ENCODE measurements around the gene MMAB. TPM values are rescaled to one million over a fixed set of nuclear protein-coding genes. Genes with fewer than 3 reads are reported as not detected.

The MMAB gene
- total and polyA plus RNA-seq, 2 of the 13 experiments (the other 11 are each of a cell fraction or from before 2014, with no cell fraction given), result 26.1 to 77.3 TPM

GRCh38 chr12:109544955-109545531 is 28.3 kb downstream of the MMAB start:
- Histone ChIP-seq H3K36me3 (replicated peaks in 1 of 2; ENCODE audit: control insufficient read depth in 1 of 2, insufficient read depth in 2 of 2, low read length in 2 of 2) (no peaks in the 10 kb centered on the region), H3K79me2 (ENCODE audit: insufficient read depth, low read length) (no peaks in the 10 kb centered on the region), H3K4me2 (ENCODE audit: low read depth, low read length) (peak overlapping the region; percentile 21), H4K20me1 (ENCODE audit: insufficient read depth, low read length) (no peaks in the 10 kb centered on the region), H2AFZ (ENCODE audit: low read length) (no peak overlapping the region), H3K9ac (ENCODE audit: insufficient read depth, low read depth, low read length) (no peak overlapping the region), H3K4me1 (ENCODE audit: insufficient read depth, low read length) (peaks cover 50% of the 10 kb centered on the region), H3K9me3 (ENCODE audit: low read length) (no peaks in the 10 kb centered on the region), H3K27me3 (ENCODE audit: control insufficient read depth in 1 of 2, insufficient read depth in 2 of 2, low read length in 2 of 2) (peaks cover 9 to 38% of the 10 kb centered on the region in 2 experiments), H3K4me3 (replicated peaks in 1 of 3; ENCODE audit: insufficient read depth in 1 of 3, low read depth in 2 of 3, low read length in 3 of 3) (no peak overlapping the region), H3K27ac (ENCODE audit: extremely low read length, insufficient read depth, low read length) (no peak overlapping the region)
- DNase-seq (ENCODE audit: low spot score) (no peak), ATAC-seq (peak; percentile 62), FAIRE-seq (no peak)
- no TSS peak for BruUV-seq (replicated peaks)
- WGBS (ENCODE audit: low lambda C conversion rate), result 7% methylated on average over 4 of the region's 7 CpGs
- in situ Hi-C loops (cut with HindIII; ENCODE audit: extremely low pct_ligation_motif_present, low pct_unique_long_range_greater_than_20kb), result no loop called here
- ChIA-PET CTCF (ENCODE audit: low intra/inter-chr PET ratio, low total read pairs) (no interaction called here), POLR2A (no interaction called here)
- TF ChIP-seq, protein P1, sequence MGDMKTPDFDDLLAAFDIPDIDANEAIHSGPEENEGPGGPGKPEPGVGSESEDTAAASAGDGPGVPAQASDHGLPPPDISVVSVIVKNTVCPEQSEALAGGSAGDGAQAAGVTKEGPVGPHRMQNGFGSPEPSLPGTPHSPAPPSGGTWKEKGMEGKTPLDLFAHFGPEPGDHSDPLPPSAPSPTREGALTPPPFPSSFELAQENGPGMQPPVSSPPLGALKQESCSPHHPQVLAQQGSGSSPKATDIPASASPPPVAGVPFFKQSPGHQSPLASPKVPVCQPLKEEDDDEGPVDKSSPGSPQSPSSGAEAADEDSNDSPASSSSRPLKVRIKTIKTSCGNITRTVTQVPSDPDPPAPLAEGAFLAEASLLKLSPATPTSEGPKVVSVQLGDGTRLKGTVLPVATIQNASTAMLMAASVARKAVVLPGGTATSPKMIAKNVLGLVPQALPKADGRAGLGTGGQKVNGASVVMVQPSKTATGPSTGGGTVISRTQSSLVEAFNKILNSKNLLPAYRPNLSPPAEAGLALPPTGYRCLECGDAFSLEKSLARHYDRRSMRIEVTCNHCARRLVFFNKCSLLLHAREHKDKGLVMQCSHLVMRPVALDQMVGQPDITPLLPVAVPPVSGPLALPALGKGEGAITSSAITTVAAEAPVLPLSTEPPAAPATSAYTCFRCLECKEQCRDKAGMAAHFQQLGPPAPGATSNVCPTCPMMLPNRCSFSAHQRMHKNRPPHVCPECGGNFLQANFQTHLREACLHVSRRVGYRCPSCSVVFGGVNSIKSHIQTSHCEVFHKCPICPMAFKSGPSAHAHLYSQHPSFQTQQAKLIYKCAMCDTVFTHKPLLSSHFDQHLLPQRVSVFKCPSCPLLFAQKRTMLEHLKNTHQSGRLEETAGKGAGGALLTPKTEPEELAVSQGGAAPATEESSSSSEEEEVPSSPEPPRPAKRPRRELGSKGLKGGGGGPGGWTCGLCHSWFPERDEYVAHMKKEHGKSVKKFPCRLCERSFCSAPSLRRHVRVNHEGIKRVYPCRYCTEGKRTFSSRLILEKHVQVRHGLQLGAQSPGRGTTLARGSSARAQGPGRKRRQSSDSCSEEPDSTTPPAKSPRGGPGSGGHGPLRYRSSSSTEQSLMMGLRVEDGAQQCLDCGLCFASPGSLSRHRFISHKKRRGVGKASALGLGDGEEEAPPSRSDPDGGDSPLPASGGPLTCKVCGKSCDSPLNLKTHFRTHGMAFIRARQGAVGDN (CRISPR knock-in tag; IDR thresholded peaks at IDR 0.05), result peak; percentile 31; the same call in 1 of the 2 replicates
- TF ChIP-seq HNRNPL (IDR thresholded peaks at IDR 0.05; ENCODE audit: low read depth, low read length) (peak; percentile 67; the same call in 1 of the 2 replicates), ZBTB43 (CRISPR knock-in tag; conservative IDR thresholded peaks at IDR 0.05) (no peak), ETV5 (CRISPR knock-in tag; IDR thresholded peaks at IDR 0.05; ENCODE audit: borderline replicate concordance) (peak; percentile 17; the same call in 1 of the 2 replicates), HOXA3 (CRISPR knock-in tag; IDR thresholded peaks at IDR 0.05) (no peak), PRDM15 (CRISPR knock-in tag; IDR thresholded peaks at IDR 0.05) (no peak), HIC2 (CRISPR knock-in tag; IDR thresholded peaks at IDR 0.05; ENCODE audit: low read depth) (peak; percentile 61; the same call in 1 of the 2 replicates), ZNF83 (CRISPR knock-in tag; IDR thresholded peaks at IDR 0.05; ENCODE audit: borderline replicate concordance) (no peak), ZNF670 (CRISPR knock-in tag; IDR thresholded peaks at IDR 0.05; ENCODE audit: borderline replicate concordance) (no peak), ZNF329 (CRISPR knock-in tag; IDR thresholded peaks at IDR 0.05; ENCODE audit: low read depth) (no peak), TCF12 (IDR thresholded peaks at IDR 0.05) (no peak), TCF12 (CRISPR knock-in tag; IDR thresholded peaks at IDR 0.05) (no peak), ZNF557 (CRISPR knock-in tag; IDR thresholded peaks at IDR 0.05) (no peak)
- intact Hi-C loops (cut with micrococcal nuclease; ENCODE audit: unreplicated experiment), result no loop called here

Data from HepG2 (cell line).